Sciatic nerve (tissue), 2 donors: Measurements from ENCODE around the gene HABP2. TPM values are rescaled to one million over a fixed set of nuclear protein-coding genes. Genes with fewer than 3 reads are reported as not detected.

Experiments used
- ATAC-seq: fragments of 200-7000 bp; cut with Tn5 transposase; one replicate; pipeline ENCODE4 v1.9.1; 2020; ENCODE audit warnings: mild to moderate bottlenecking, moderate library complexity
- DNase-seq: peaks from one replicate; pipeline ENCODE4 v3.0.0-alpha.2; 2020; ENCODE audit warnings: low spot score
- intact Hi-C: fragments of 100-400 bp; cut with DNase I; formaldehyde crosslinking; loops from one replicate; pipeline ENCODE4 v1.14.2; 2022
- total RNA-seq: library from RNA; stranded (reverse); fragmentation: NEBNext Ultra II Directional; extraction: Animal tissue kit (Norgen Biotek cat#: 25700); gene quantifications from one replicate; pipeline ENCODE4 v1.2.1, GENCODE V29; 2021
- donor health status: DM: no; HTN: no; CAD: no.
- donor health status: DM: no; HTN: no; CAD: no.

The HABP2 gene
- total RNA-seq, 1 donor from 2014 or later, result not detected

- ATAC-seq, result no peak
- no peak for DNase-seq
- intact Hi-C loops, result no loop called here
These were observed 839 bp upstream of the HABP2 start for GRCh38 chr10:113552014-113552413.

GRCh38 chr10:113553149-113553548, 296 bp downstream of the HABP2 start:
- DNase-seq, result no peak
- intact Hi-C loops, result no loop called here

GRCh38 chr10:113554214-113554613, 1.4 kb downstream of the HABP2 start:
- DNase-seq (no peak), ATAC-seq (no peak)
- intact Hi-C loops, result no loop called here

More at GRCh38 chr10:113553149-113553548, 296 bp downstream of the HABP2 start:
- no peak for ATAC-seq

GRCh38 chr10:113555245-113555644, 2.4 kb downstream of the HABP2 start:
- intact Hi-C loops, result no loop called here
- no peak for ATAC-seq
- no peak for DNase-seq

- intact Hi-C loops, result no loop called here
- ATAC-seq, result no peak
- DNase-seq, result no peak
These were observed 2.9 kb downstream of the HABP2 start for GRCh38 chr10:113555751-113556150.

- DNase-seq (no peak), ATAC-seq (no peak)
- intact Hi-C loops, result no loop called here
These were observed 4.6 kb downstream of the HABP2 start for GRCh38 chr10:113557424-113557862.

GRCh38 chr10:113557903-113558321, 5.1 kb downstream of the HABP2 start:
- DNase-seq (no peak), ATAC-seq (no peak)
- intact Hi-C loops, result no loop called here

GRCh38 chr10:113560071-113560470, 7.2 kb downstream of the HABP2 start:
- ATAC-seq (no peak), DNase-seq (no peak)
- intact Hi-C loops, result no loop called here

GRCh38 chr10:113561214-113561613, 8.4 kb downstream of the HABP2 start:
- DNase-seq, result no peak

GRCh38 chr10:113562069-113562468, 9.2 kb downstream of the HABP2 start:
- intact Hi-C loops, result no loop called here
- no peak for ATAC-seq
- no peak for DNase-seq

More at GRCh38 chr10:113561214-113561613, 8.4 kb downstream of the HABP2 start:
- intact Hi-C loops, result no loop called here
- ATAC-seq, result no peak

- ATAC-seq (no peak), DNase-seq (no peak)
- intact Hi-C loops, result no loop called here
These were observed 9.9 kb downstream of the HABP2 start for GRCh38 chr10:113562704-113563103.

GRCh38 chr10:113563306-113564088, 10.6 kb downstream of the HABP2 start:
- DNase-seq, result peak; percentile 87
- intact Hi-C loops, result no loop called here
- ATAC-seq, result peak; percentile 91

GRCh38 chr10:113565364-113565763, 12.5 kb downstream of the HABP2 start:
- no peak for ATAC-seq
- intact Hi-C loops, result no loop called here
- DNase-seq, result no peak

- ATAC-seq (no peak), DNase-seq (no peak)
- intact Hi-C loops, result no loop called here
These were observed 14.0 kb downstream of the HABP2 start for GRCh38 chr10:113566888-113567287.

- intact Hi-C loops, result no loop called here
- ATAC-seq, result no peak
- DNase-seq, result no peak
These were observed 16.7 kb downstream of the HABP2 start for GRCh38 chr10:113569576-113569975.

- no peak for DNase-seq
- intact Hi-C loops, result no loop called here
- no peak for ATAC-seq
These were observed 19.9 kb downstream of the HABP2 start for GRCh38 chr10:113572520-113573290.

GRCh38 chr10:113573368-113573767, 20.5 kb downstream of the HABP2 start:
- no peak for ATAC-seq
- DNase-seq, result no peak
- intact Hi-C loops, result no loop called here

GRCh38 chr10:113576852-113577251, 24.0 kb downstream of the HABP2 start:
- DNase-seq (no peak), ATAC-seq (no peak)
- intact Hi-C loops, result no loop called here

- intact Hi-C loops, result no loop called here
- ATAC-seq (no peak), DNase-seq (no peak)
These were observed 25.9 kb downstream of the HABP2 start for GRCh38 chr10:113578773-113579172.

- ATAC-seq, result no peak
- no peak for DNase-seq
- intact Hi-C loops, result no loop called here
These were observed 28.2 kb downstream of the HABP2 start for GRCh38 chr10:113581092-113581491.
